Measurements from ENCODE around the gene NUDT3.
A peak's percentile ranks its signal among the peaks of the same experiment; 100 is the strongest.

The NUDT3 gene

GRCh38 chr6:34390531-34391472, 1.7 kb downstream of the NUDT3 start:
- TF ChIP-seq CTCF (IDR thresholded peaks at IDR 0.05; ENCODE audit: low read depth, low read length), result no peak
- H3K27me3 ChIP-seq, result no peaks in the 10 kb centered on the region
- no peaks in the 10 kb centered on the region for H3K9me3 ChIP-seq
- DNase-seq, result peak; percentile 16
- H3K4me1 ChIP-seq, result 0 out of 2 replicates have a peak, but pooled peaks cover 3% of the 10 kb centered on the region
- H3K36me3 ChIP-seq, result peaks cover 4% of the 10 kb centered on the region; the same call in 1 of the 2 replicates
- H3K4me3 ChIP-seq (ENCODE audit: low read depth, low read length), result peak overlapping the region; percentile 94

- no peak for TF ChIP-seq CTCF (IDR thresholded peaks at IDR 0.05; ENCODE audit: low read depth, low read length)
- no peak for DNase-seq
Observed at GRCh38 chr6:34389034-34389433, 3.4 kb downstream of the NUDT3 start.

GRCh38 chr6:34388421-34388820, 4.0 kb downstream of the NUDT3 start:
- no peak for DNase-seq
- TF ChIP-seq CTCF (IDR thresholded peaks at IDR 0.05; ENCODE audit: low read depth, low read length), result no peak
- H3K27me3 ChIP-seq, result no peaks in the 10 kb centered on the region
- peaks cover 4% of the 10 kb centered on the region; the same call in 1 of the 2 replicates for H3K36me3 ChIP-seq
- no peaks in the 10 kb centered on the region for H3K4me1 ChIP-seq
- no peak overlapping the region for H3K4me3 ChIP-seq (ENCODE audit: low read depth, low read length)
- no peaks in the 10 kb centered on the region for H3K9me3 ChIP-seq

More at GRCh38 chr6:34389034-34389433, 3.4 kb downstream of the NUDT3 start:
- Histone ChIP-seq H3K36me3 (peaks cover 4% of the 10 kb centered on the region; the same call in 1 of the 2 replicates), H3K4me3 (ENCODE audit: low read depth, low read length) (no peak overlapping the region), H3K9me3 (no peaks in the 10 kb centered on the region), H3K4me1 (0 out of 2 replicates have a peak, but pooled peaks cover 2% of the 10 kb centered on the region), H3K27me3 (no peaks in the 10 kb centered on the region)

- no peak overlapping the region for H3K4me3 ChIP-seq (ENCODE audit: low read depth, low read length)
- H3K36me3 ChIP-seq, result no peaks in the 10 kb centered on the region
- H3K4me1 ChIP-seq, result no peaks in the 10 kb centered on the region
- TF ChIP-seq CTCF (IDR thresholded peaks at IDR 0.05; ENCODE audit: low read depth, low read length), result no peak
- H3K9me3 ChIP-seq, result no peaks in the 10 kb centered on the region
- no peaks in the 10 kb centered on the region for H3K27me3 ChIP-seq
- DNase-seq, result no peak
Observed at GRCh38 chr6:34386316-34387137, 5.9 kb downstream of the NUDT3 start.

GRCh38 chr6:34385793-34386195, 6.7 kb downstream of the NUDT3 start:
- H3K4me1 ChIP-seq, result no peaks in the 10 kb centered on the region
- TF ChIP-seq CTCF (IDR thresholded peaks at IDR 0.05; ENCODE audit: low read depth, low read length), result no peak
- no peaks in the 10 kb centered on the region for H3K36me3 ChIP-seq
- no peak overlapping the region for H3K4me3 ChIP-seq (ENCODE audit: low read depth, low read length)
- DNase-seq, result no peak
- no peaks in the 10 kb centered on the region for H3K27me3 ChIP-seq
- H3K9me3 ChIP-seq, result no peaks in the 10 kb centered on the region

Measured in BE2C (cell line).